HG02588 (cell line): Measurements from ENCODE around the gene PTGDS.

Experiments used
- ATAC-seq: cut with Tn5 transposase; IDR thresholded peaks from one replicate; pipeline ENCODE4 v1.9.1; 2021; ENCODE audit warnings: mild to moderate bottlenecking, moderate library complexity; ENCODE audit not compliant: unreplicated experiment

Gene PTGDS

DNA sequence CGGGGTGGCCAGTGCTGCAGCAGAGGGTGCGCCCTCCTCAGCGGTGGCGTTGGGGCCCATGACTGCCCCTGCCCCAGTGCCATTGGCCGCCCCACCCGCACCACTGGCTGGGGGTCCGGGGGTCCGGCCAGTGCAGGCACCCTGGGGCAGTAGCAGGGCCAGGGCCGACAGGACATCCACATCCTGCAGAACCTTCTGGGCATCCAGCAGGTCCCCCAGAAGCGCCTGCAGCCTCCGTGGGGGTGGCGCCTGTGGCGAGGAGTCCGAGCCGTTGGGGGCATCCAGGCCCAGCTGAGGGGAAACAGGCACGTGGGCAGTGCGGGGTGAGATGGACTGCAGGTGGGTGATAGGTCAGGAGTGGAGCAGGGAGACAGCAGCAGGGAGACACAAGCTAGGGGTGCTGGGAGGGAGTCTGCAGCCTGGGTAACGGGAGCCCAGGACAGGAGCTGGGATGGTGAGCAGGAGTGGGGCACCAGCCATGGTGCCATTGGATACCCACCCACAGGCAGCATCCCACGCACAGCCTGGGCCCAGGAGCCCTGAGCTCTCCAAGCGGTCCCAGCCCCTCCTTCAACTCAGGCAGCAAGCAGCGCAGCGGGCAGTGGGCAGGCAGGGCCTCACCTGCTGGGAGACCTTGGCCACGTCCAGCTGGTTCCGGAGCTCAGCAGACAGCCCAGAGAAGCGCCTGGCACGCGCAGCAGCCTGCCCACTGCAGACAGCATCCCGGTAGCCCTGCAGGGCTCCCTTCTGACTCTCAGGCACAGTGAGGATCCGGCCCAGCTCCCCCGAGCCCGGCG, 43.7 kb downstream of the PTGDS start:
- no peak for ATAC-seq

DNA sequence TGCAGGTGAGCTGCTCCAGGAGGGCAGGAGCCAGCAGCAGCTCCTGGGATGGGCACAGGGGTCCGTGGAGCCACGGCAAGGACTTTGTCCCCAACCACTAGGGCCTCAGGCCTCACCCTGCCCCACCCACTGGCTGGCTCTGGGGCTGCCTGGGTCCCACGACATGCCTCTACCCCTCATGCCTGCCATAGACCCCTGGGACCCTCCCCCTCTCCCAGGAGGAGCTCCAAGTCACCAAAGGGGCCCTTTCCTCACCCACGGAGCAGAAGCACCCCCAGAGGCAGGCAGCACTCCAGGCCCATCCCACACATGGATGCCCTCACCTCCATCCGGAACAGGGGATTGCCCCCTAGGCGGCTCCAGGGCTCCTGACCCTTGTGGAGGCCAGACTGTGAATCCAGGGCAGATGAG, 44.3 kb downstream of the PTGDS start:
- ATAC-seq = no peak

DNA sequence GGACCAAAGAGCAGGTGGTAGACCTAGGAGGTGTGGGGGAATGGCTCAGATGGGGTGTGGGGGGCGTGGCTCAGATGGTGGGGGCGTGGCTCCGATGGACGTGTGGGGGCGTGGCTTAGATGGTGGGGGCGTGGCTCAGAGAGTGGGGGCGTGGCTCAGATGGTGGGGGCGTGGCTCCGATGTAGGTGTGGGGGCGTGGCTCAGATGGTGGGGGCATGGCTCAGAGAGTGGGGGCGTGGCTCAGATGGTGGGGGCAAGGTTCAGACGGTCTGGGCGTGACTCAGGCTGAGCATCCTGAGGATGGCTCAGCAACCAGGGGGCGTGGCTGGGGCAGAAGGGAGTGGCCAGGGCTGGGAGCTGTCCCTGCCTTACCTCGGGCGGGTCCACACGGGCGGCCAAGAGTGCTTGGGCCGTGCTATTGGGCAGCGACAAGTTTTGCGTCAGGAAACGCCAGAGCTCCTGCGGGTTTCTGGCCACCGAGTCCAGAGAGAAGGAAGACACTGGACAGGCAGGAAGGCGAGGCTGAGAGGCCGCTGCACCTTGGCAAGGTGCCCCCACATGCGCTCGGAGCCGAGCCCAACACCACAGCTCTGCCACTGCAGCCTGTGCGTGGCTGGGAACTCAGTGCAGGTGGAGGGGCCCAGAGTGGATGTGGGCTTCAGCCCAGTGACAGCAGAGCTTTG, 44.8 kb downstream of the PTGDS start:
- ATAC-seq = no peak

DNA sequence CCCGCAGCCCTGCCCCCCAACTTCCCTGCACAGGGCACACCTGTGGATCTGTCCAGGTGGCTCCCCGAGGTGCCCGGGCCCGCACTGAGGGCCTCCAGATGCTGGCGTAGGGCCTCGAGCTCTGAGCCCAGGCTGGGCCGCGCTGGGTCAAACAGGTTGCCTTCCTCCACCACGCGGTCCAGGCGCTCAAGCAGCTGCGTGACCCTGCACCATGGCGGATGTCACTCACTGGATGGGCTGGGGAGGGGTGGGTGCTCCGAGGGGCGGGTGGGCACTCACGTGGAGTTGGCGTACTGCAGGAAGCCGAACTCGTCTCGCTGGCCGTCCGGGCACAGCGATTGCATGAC, 45.3 kb downstream of the PTGDS start:
- no peak for ATAC-seq

DNA sequence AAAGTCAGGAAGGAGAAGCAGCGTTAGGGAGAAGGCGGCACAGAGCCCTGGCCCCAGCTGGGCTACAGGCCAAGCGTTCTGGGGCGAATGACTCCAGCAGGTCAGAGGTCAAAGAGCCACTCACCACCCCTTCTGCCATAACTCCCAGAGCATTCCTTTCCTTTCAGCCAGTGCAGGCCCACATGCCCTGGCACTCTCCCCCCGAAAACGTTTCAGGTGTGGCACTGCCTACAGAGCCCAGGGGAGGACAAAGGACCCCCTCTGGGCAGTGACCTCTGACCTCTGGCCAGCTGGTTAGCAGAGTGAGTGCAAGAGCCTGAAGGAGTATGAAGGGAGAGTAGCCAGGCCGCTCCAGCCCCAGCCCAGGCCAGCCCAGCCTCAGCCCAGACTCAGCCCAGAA, 45.9 kb downstream of the PTGDS start:
- no peak for ATAC-seq

DNA sequence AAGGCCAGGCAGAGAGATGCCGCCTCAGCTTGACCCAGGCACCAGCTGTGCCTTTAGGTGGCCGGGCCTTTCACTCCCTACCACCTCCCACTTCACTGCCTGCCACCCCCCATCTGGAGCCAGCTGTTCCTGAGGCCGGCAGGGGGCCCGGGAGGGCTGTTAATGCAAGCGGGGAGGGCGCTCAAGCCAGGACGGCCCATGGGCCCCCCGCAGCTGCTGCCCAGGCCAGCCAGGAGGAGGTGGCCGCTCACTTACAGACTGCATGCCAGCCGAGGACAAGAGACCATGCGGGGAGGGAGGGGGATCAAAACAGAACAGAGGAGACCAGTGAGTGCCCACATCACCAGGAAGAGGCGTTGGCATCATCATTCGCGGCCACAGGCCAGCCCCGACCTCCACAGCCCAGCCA, 46.3 kb downstream of the PTGDS start:
- no peak for ATAC-seq

DNA sequence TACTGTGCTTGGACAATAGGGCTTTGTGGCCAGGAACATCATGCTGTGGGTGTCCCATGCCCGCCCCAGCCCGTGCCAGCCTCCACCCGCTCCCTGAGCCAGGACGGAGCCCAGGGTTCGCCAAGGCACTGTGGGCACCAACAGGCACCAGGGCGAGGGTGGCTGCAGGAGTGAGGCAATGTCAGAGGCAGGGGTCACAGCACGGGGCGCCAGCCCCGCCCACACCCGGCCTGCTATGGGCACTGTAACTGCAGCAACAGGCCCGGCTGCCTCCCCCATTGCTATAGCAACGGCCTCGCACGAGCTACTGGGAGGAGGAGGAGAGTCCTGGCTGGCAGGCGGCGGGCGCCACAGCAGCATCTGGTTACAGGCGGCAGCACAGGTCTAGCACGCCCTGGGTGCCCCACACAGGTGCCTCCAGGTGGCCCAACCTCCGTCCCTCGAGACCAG, 48.2 kb downstream of the PTGDS start:
- no peak for ATAC-seq

DNA sequence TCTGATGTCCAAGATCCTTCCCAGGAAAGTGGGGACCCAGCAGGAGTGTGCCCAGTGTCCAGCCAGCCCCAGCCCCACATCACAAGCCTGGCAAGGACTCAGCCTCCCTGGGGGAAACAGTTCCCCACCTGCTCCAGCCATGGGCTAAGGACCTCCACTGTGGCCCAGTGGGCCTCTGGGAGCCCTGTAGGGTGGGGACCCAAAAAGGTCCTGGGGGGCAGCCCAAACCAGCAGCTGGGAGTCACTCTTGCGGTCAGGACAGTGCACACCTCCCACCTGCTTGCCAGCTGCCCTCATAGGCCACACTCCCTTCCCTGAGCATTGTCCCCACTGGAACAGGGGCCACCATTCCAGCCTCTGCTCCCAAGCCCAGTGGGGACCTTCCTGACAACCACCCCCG, 49.1 kb downstream of the PTGDS start:
- ATAC-seq = no peak

DNA sequence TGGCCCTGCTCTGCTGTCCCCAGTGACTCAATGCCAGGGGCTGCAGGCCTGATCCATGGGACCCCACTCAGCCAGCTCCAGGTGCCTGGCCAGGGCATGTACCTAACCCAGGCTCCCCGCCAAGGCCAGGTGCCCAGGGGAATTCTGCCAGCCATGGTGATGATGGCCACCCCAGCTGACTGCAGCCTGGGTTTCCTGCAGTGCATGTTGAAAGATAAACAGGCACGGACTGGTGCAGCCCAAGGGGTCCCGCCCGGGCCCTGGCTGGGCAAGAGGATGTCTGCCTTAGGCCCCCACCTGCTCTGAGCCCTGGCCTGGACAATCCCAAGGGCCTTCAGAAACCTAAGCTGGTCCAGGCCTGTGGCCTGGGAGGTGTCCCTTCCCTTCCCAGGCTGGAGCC, 49.5 kb downstream of the PTGDS start:
- ATAC-seq = no peak

DNA sequence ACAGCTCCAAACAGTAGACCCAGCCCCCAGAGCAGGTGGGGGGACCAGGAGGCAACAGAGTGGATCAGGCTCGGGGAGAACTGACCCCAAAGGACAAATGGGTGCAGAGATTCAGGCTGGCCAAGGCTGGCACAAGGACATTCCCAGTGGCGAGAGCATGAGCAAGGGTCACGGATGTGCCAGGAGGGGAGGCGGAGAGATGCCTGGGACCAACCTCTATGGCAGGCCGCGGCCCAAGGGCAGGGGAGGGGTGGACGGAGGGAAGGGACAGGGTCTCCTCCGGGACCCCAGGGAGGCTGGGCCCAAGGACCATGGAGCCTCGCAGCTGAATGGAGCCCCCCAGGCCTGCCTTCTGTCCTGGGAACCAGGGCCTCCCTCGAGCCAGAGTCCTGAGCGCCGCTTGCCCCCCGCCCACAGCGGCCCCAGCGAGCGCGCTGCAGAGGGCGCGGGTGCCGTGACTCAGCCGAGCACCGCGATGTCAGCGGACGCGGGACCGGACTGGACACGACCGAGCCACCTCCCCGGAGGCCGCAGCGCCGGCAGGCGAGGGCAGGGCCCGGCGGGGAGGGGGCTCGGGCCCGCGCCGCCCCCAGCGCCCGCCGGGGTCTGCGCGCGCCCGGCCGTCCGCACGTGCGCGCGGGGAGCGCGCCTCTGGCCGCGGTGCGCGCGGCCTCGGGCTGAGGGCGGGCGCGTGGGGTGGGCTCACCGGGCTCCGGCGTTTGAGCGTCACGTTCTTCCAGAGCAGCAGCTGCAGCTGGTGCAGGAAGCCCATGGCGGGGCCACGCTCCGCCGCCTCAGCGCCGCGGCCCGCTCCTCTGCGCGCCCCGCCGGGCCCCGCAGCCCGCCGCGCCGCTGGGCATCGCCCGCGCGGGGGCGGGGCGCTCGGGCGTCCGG, 50.3 kb downstream of the PTGDS start, which contains the start of gene ABCA2:
Gene ABCA2, minus strand, starts transcription at position 869 of the 894 bp plus-strand sequence. Its CDS starts 97 bp downstream, at position 772.
- ATAC-seq = no peak

DNA sequence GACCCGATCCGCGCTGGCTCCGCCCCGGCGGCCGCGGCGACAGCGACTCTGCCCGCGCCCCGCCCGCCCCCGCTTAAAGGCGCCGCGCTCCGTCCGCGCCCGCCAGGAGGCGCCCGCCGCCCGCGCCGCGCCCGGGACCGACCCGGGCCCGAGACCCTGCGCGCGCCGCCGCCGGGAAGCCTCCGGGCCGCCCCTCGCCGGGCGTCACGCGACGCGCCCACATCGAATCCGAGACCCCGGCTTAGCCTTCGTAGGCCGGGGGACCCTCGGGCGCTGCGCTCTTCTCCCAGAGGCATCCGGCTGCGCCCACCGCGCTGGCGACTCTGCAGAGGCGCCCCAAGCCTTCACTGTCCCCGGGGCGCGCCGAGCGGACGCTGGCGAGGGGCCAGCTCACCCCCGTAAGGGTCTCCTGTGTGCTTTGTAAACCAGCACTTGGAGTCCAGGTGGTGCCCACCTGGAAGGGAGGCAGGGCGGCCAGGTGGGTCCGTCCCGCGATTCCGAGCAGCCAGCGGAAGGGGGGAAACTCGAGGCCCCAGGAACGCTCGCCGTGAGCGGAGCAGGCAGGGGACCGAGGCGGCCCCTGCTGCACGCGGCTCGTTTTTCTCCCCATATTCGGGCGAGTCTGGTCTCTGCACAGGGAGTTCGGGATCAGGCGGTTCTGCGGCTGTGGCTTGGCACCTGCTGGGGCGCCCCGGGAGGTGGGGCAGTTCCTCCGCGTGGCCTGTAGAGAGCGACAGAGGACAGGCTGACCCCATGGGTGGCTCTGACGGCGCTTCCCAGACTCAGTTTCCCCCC, 51.2 kb downstream of the PTGDS start:
- peak; percentile 43 for ATAC-seq

DNA sequence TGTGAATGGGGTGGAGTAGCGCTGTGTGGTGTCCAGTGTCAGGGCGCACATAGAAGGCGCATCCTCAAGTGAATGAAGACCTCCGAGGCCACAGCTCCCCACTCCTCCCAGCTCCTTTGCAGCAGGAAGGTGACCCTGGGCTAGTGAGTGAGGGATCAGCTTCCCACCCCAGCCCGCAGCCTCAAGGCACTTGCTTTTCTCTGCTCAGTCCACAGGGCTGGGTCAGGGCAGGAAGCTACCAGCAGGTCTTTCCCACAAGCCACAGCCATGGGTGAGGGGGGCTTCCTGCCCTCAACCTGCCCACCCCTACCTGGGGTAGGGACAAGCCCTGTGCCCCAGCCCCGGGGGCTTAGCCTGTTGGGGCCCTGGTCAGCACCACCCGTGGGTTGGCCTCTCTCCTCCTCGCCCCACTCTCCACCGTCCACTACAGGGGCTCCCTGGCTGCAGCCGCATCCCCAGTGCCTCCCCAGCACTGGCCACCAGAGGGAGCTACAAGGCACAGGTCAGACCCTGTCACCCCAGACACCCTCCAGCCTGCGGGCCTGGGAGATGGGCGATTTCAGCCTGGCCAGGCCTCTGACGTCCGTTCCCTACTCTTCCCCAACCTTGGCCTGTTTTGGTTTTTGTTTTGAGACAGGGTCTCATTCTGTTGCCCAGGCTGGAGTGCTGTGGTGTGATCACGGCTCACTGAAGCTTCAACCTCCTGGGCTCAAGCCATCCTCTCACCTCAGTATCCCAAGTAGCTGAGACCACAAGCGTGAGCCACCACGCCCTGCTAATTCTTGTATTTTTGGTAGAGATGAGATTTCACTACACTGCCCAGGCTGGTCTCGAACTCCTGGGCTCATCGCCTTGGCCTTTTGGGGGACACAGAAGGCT, 52.0 kb downstream of the PTGDS start:
- no peak for ATAC-seq

DNA sequence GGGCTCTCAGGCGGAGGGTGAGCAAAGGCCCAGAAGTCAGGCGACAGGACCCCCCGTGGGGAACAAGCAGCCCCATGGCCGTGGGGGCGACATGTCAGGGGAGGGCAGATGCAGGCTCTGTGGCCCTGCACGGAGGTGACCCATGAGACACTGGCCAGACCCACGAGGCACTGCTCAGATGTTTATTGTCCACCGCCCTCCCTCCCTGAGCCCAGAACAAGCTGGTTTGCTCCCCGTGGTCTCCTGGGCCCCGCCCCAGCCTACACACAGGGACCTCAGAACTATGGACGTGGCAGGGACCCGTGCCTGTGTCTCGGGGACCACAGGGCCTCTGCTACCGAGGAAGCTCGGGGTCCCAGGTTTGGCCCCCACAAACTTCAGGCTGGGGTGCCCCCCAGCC, 52.7 kb downstream of the PTGDS start:
- no peak for ATAC-seq

DNA sequence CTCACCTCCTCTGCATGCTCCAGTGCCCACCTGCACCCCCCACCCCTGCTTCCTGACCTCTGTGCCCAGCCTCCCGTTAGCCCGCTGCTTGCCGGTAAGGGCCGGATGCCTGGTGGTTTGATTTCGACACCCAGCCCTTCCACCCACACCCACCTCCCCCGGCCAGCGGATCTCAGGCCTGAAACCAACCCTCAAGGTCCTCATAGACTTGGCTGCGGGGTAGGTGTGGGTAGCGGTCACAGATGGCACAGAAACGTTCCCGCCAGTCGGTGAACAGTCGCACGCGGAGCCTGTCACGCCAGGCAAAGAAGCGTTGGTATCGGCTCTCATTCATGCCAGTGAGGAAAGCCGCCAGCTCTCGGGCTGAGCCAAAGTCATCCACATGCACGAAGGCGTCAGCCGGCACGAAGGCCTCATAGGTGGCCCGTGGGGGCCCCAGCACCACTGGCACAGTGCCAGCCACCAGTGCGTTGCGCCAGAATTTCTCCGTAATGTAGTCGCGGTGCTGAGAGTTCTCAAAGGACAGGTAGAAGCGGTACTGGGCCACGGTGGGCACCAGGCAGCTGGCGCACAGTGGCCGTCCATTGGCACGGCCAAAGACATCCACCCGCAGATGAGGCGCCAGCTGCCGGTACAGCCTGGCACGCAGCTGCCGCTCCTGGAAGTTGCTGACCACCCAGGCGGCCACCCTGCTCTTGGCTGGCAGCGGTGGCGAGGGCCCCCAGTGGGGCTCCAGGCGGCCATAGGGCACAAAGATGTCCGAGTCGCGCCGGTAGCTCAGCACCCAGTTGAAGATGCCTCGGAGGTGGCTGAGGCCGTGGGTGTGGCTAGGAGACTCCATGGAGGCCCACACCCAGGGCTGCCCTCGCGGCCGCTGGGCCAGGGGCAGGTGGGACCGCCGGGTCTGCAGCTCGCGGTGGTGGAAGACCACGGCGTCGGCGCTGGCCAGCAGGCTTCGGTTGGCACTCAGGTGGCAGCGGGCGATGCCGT, 53.5 kb downstream of the PTGDS start:
- ATAC-seq = no peak
